Measurements from ENCODE around the gene FAM47E. TPM values are rescaled to one million over a fixed set of nuclear protein-coding genes. Genes with fewer than 3 reads are reported as not detected.

FAM47E gene
- total RNA-seq, 2 donors from 2014 or later = 12.3 to 15.1 TPM

GRCh38 chr4:76250962-76251361, 559 bp upstream of the FAM47E start:
- no peak for DNase-seq (ENCODE audit: low spot score)
- intact Hi-C loops (cut with DNase I) = loop anchor here (2.0 to 10.0 kb wide), 4 partner anchors 39 to 164 kb away; partner anchors contain the start of genes SCARB2 and STBD1

GRCh38 chr4:76252271-76252653, 741 bp downstream of the FAM47E start:
- 91% methylated on average over 8 of the region's 8 CpGs for WGBS
- H3K27me3 ChIP-seq (replicated peaks; ENCODE audit: insufficient read depth) = no peaks in the 10 kb centered on the region
- no peaks in the 10 kb centered on the region for H3K4me1 ChIP-seq (replicated peaks)
- intact Hi-C loops (cut with DNase I) = loop anchor here (5.0 to 10.0 kb wide), 3 partner anchors 40 to 163 kb away; partner anchors contain the start of gene SCARB2
- H3K36me3 ChIP-seq = no peaks in the 10 kb centered on the region
- no peak for DNase-seq (ENCODE audit: low spot score)
- no peak overlapping the region for H3K27ac ChIP-seq
- no peak for TF ChIP-seq POLR2AphosphoS5 (IDR thresholded peaks at IDR 0.05)
- no peak for TF ChIP-seq POLR2A (IDR thresholded peaks at IDR 0.05)
- TF ChIP-seq CTCF (IDR thresholded peaks at IDR 0.05) = no peak
- H3K9me3 ChIP-seq = no peaks in the 10 kb centered on the region
- H3K4me3 ChIP-seq = peak overlapping the region; percentile 57 to 66

More at GRCh38 chr4:76250962-76251361, 559 bp upstream of the FAM47E start:
- Histone ChIP-seq H3K27me3 (replicated peaks; ENCODE audit: insufficient read depth) (no peaks in the 10 kb centered on the region), H3K4me1 (replicated peaks) (no peaks in the 10 kb centered on the region), H3K9me3 (no peaks in the 10 kb centered on the region), H3K36me3 (no peaks in the 10 kb centered on the region), H3K27ac (peak overlapping the region; percentile 48 to 58), H3K4me3 (peak overlapping the region; percentile 57 to 66)
- TF ChIP-seq POLR2A (IDR thresholded peaks at IDR 0.05) = no peak
- TF ChIP-seq POLR2AphosphoS5 (IDR thresholded peaks at IDR 0.05) = no peak
- no peak for TF ChIP-seq CTCF (IDR thresholded peaks at IDR 0.05)
- 16% methylated on average over 6 of the region's 6 CpGs for WGBS

GRCh38 chr4:76253511-76253910, 2.0 kb downstream of the FAM47E start:
- DNase-seq (ENCODE audit: low spot score) = no peak
- H3K27me3 ChIP-seq (replicated peaks; ENCODE audit: insufficient read depth) = no peaks in the 10 kb centered on the region
- no peak overlapping the region for H3K27ac ChIP-seq
- H3K4me3 ChIP-seq = no peak overlapping the region
- intact Hi-C loops (cut with DNase I) = loop anchor here (5.0 to 10.0 kb wide), 3 partner anchors 41 to 161 kb away; partner anchors contain the start of gene SCARB2
- no peaks in the 10 kb centered on the region for H3K4me1 ChIP-seq (replicated peaks)
- H3K9me3 ChIP-seq = no peaks in the 10 kb centered on the region
- WGBS = 85% methylated on average over 6 of the region's 6 CpGs
- TF ChIP-seq CTCF (IDR thresholded peaks at IDR 0.05) (no peak), POLR2AphosphoS5 (IDR thresholded peaks at IDR 0.05) (no peak), POLR2A (IDR thresholded peaks at IDR 0.05) (no peak)
- no peaks in the 10 kb centered on the region for H3K36me3 ChIP-seq

- Histone ChIP-seq H3K9me3 (no peaks in the 10 kb centered on the region), H3K27ac (no peak overlapping the region), H3K4me3 (no peak overlapping the region), H3K4me1 (replicated peaks) (no peaks in the 10 kb centered on the region), H3K27me3 (replicated peaks; ENCODE audit: insufficient read depth) (no peaks in the 10 kb centered on the region), H3K36me3 (no peaks in the 10 kb centered on the region)
- no peak for TF ChIP-seq POLR2AphosphoS5 (IDR thresholded peaks at IDR 0.05)
- TF ChIP-seq POLR2A (IDR thresholded peaks at IDR 0.05) = no peak
- TF ChIP-seq CTCF (IDR thresholded peaks at IDR 0.05) = no peak
- no peak for DNase-seq (ENCODE audit: low spot score)
- intact Hi-C loops (cut with DNase I) = loop anchor here (10.0 kb wide), 1 partner anchor 159 kb away; no protein-coding TSS in a partner anchor
- 85% methylated on average over 6 of the region's 6 CpGs for WGBS
Measured at GRCh38 chr4:76256032-76256431, 4.5 kb downstream of the FAM47E start.

- Histone ChIP-seq H3K36me3 (no peaks in the 10 kb centered on the region), H3K4me3 (no peak overlapping the region), H3K9me3 (no peaks in the 10 kb centered on the region), H3K4me1 (replicated peaks) (no peaks in the 10 kb centered on the region), H3K27me3 (replicated peaks; ENCODE audit: insufficient read depth) (no peaks in the 10 kb centered on the region), H3K27ac (no peak overlapping the region)
- no peak for DNase-seq (ENCODE audit: low spot score)
- 91% methylated on average over 1 of the region's 1 CpG for WGBS
- intact Hi-C loops (cut with DNase I) = loop anchor here (10.0 kb wide), 1 partner anchor 158 kb away; no protein-coding TSS in a partner anchor
- TF ChIP-seq CTCF (IDR thresholded peaks at IDR 0.05) (no peak), POLR2AphosphoS5 (IDR thresholded peaks at IDR 0.05) (no peak), POLR2A (IDR thresholded peaks at IDR 0.05) (no peak)
Measured at GRCh38 chr4:76256968-76257367, 5.4 kb downstream of the FAM47E start.

Data from prostate gland (tissue), 2 donors.